K562 (cell line): ENCODE measurements around the gene ARMC9. TPM values are rescaled to one million over a fixed set of nuclear protein-coding genes. Genes with fewer than 3 reads are reported as not detected.

ENCODE experiments used
- ATAC-seq: fragments of 200-7000 bp; cut with Tn5 transposase; 3 replicates; pipeline ENCODE4 v1.9.1; 2020; ENCODE audit warnings: moderate library complexity
- BruUV-seq: library from RNA; stranded (reverse); fragments of 400-500 nt; replicated peaks from 2 replicates; lab custom pipeline; 2021; lab: Mats Ljungman, UMichigan
- CTCF ChIA-PET: fragments of 300-600 bp; formaldehyde crosslinking; extraction: SDS; loops from one replicate; lab custom pipeline; 2021; ENCODE audit warnings: low intra/inter-chr PET ratio; lab: Yijun Ruan, JAX
- POLR2A ChIA-PET: fragments of 300-600, 350-650 bp; sonication (Branson Sonifier 250); formaldehyde crosslinking; extraction: SDS; loops from one replicate; lab custom pipeline; 2021; ENCODE audit warnings: antibody characterized with exemption, inconsistent platforms; lab: Yijun Ruan, JAX
- DNase-seq, 4 experiments: peaks; one replicate each; pipeline versions ENCODE4 v3.0.0 to v3.0.0-alpha.2; 2011 to 2018; ENCODE audit warnings: low spot score in 3 of 4, mixed read lengths in 3 of 4; ENCODE audit errors: extremely low read depth in 1 of 4
- FAIRE-seq: peaks from 2 replicates; lab custom pipeline; 2011; peaks lifted over from hg19 to GRCh38; lab: Jason Lieb, UNC
- H2AFZ ChIP-seq: 2 replicates; pipeline ENCODE4 v1.6.0; 2011; ENCODE audit warnings: low read depth, low read length, control low read depth, inconsistent platforms
- H3K27ac ChIP-seq: fragments of 200-600 bp; 3 replicates; pipeline ENCODE4 v1.8.0; 2011; ENCODE audit warnings: low read depth, mild to moderate bottlenecking, control low read depth, inconsistent platforms, low read length, moderate library complexity, mixed read lengths; ENCODE audit errors: extremely low read depth
- H3K27me3 ChIP-seq, 2 experiments: fragments of 300-600 bp in 1 of 2; 2 replicates in 1 of 2; 3 replicates in 1 of 2; pipeline versions ENCODE4 v1.6.0 to v1.8.0; 2011; ENCODE audit warnings: inconsistent platforms in 2 of 2, low read length in 2 of 2, mild to moderate bottlenecking in 1 of 2, mixed read lengths in 1 of 2, moderate library complexity in 1 of 2; ENCODE audit not compliant: control insufficient read depth in 2 of 2, insufficient read depth in 2 of 2
- H3K36me3 ChIP-seq: fragments of 300-600 bp; 3 replicates; pipeline ENCODE4 v1.8.0; 2011; ENCODE audit warnings: mild to moderate bottlenecking, low read length, inconsistent platforms; ENCODE audit not compliant: control insufficient read depth, insufficient read depth
- H3K4me1 ChIP-seq, 2 experiments: fragments of 200-600 bp in 1 of 2; replicated peaks in 1 of 2; 2 replicates in 1 of 2; 3 replicates in 1 of 2; pipeline versions ENCODE4 v1.5.1 to v1.8.0; 2011; ENCODE audit warnings: inconsistent platforms in 2 of 2, low read length in 2 of 2, mild to moderate bottlenecking in 1 of 2, mixed read lengths in 1 of 2, moderate library complexity in 1 of 2; ENCODE audit not compliant: control insufficient read depth in 2 of 2, insufficient read depth in 2 of 2
- H3K4me2 ChIP-seq: 2 replicates; pipeline ENCODE4 v1.6.1; 2011; ENCODE audit warnings: low read length, control low read depth, inconsistent platforms, mixed read lengths; ENCODE audit not compliant: insufficient read depth
- H3K4me3 ChIP-seq: fragments of 200-600 bp; sonication (generic), shearing (Covaris generic); 2 replicates; pipeline ENCODE4 v1.5.1; 2016; ENCODE audit warnings: control low read depth, inconsistent platforms
- H3K79me2 ChIP-seq: fragments of 200-600 bp; 3 replicates; pipeline ENCODE4 v1.8.0; 2011; ENCODE audit warnings: low read length, inconsistent platforms; ENCODE audit not compliant: control insufficient read depth, insufficient read depth
- H3K9ac ChIP-seq, 2 experiments: 2 replicates each; pipeline versions ENCODE4 v1.6.0 to v1.6.1; 2011; ENCODE audit warnings: low read depth in 2 of 2, low read length in 2 of 2, control low read depth in 1 of 2, inconsistent platforms in 1 of 2, mild to moderate bottlenecking in 1 of 2, mixed read lengths in 1 of 2; ENCODE audit not compliant: insufficient read depth in 1 of 2
- H3K9me1 ChIP-seq: one replicate; pipeline ENCODE4 v1.6.0; 2011; ENCODE audit warnings: inconsistent platforms, mild to moderate bottlenecking, low read length, moderate library complexity; ENCODE audit not compliant: control insufficient read depth, insufficient read depth
- H3K9me3 ChIP-seq: replicated peaks from 2 replicates; pipeline ENCODE4 v1.5.1; 2011; ENCODE audit warnings: low read depth, low read length, inconsistent platforms; ENCODE audit not compliant: control insufficient read depth, insufficient read depth
- H4K20me1 ChIP-seq: replicated peaks from 2 replicates; pipeline ENCODE4 v1.6.1; 2011; ENCODE audit warnings: low read length, inconsistent platforms, mixed read lengths; ENCODE audit not compliant: control insufficient read depth, insufficient read depth
- BCOR ChIP-seq: fragments of 450-650 bp; IDR thresholded peaks from 2 replicates; pipeline ENCODE4 v1.6.1; 2016
- HLTF ChIP-seq: fragments of 450-650 bp; IDR thresholded peaks from 2 replicates; pipeline ENCODE4 v1.6.1; 2016
- ZNF175 ChIP-seq: fragments of 200-800 bp; sonication (Bioruptor generic); IDR thresholded peaks from 2 replicates; pipeline ENCODE4 v1.6.1; 2016; ENCODE audit warnings: low read depth, mild to moderate bottlenecking, missing genetic modification characterization, missing compliant biosample characterization
- ZNF212 ChIP-seq: fragments of 450-650 bp; formaldehyde crosslinking; IDR thresholded peaks from 2 replicates; pipeline ENCODE4 v1.4.0; 2020; ENCODE audit warnings: mild to moderate bottlenecking
- ZNF583 ChIP-seq: fragments of 250-450 bp; sonication (Bioruptor Pico); IDR thresholded peaks from 2 replicates; pipeline ENCODE4 v1.4.0; 2020
- WGBS: fragments of 100-300 bp; shearing (Covaris generic); methylation state at CpG from one replicate; pipeline ENCODE4 v1.1.6; 2016; ENCODE audit warnings: low coverage, mixed read lengths; ENCODE audit not compliant: insufficient coverage; ENCODE audit errors: missing lambda C conversion rate; 5-methylcytosine and 5-hydroxymethylcytosine counted together
- in situ Hi-C: fragments of 300-500 bp; cut with MboI; formaldehyde crosslinking; loops from 4 replicates; pipeline ENCODE4 v1.15.0; 2018; ENCODE audit warnings: inconsistent platforms, mixed read lengths
- intact Hi-C: fragments of 100-400 bp; cut with micrococcal nuclease; formaldehyde crosslinking; loops from 2 replicates; pipeline ENCODE4 v1.14.2; 2022
- polyA plus RNA-seq, 8 experiments: library from polyadenylated mRNA; depleted of rRNA in 4 of 8; stranded (reverse) in 5 of 8; unstranded in 3 of 8; fragments of >200 nt; fragmentation: Nextera tagmentation in 2 of 8; fragmentation: Illumina TruSeq in 1 of 8; extraction: Ambion mirVana in 2 of 8; extraction: Trizol in 1 of 8; gene quantifications; 2 replicates each; pipeline versions ENCODE4 v1.2.1 to v1.2.3, GENCODE V29; 2011 to 2014; ENCODE audit warnings: inconsistent platforms in 1 of 8, missing spikeins in 1 of 8
- total RNA-seq, 7 experiments: library from RNA; depleted of rRNA in 6 of 7; stranded (reverse); fragments of >200 nt in 6 of 7; fragmentation: Illumina TruSeq in 2 of 7; extraction: Trizol in 2 of 7; gene quantifications; 2 replicates each; pipeline versions ENCODE4 v1.2.1 to v1.2.3, GENCODE V29; 2011 to 2021; ENCODE audit warnings: low replicate concordance in 1 of 7
- TF ChIP-seq, protein P1 (sequence below): fragments of 250-450 bp; sonication (Bioruptor Pico); IDR thresholded peaks from 2 replicates; pipeline ENCODE4 v1.5.0; 2021; ENCODE audit warnings: mild to moderate bottlenecking, moderate library complexity

ARMC9 gene
- total and polyA plus RNA-seq, 9 of the 15 experiments (the other 6 are each of a cell fraction or from before 2014, with no cell fraction given), result 0.36 to 2.3 (median 1.1) TPM

DNA sequence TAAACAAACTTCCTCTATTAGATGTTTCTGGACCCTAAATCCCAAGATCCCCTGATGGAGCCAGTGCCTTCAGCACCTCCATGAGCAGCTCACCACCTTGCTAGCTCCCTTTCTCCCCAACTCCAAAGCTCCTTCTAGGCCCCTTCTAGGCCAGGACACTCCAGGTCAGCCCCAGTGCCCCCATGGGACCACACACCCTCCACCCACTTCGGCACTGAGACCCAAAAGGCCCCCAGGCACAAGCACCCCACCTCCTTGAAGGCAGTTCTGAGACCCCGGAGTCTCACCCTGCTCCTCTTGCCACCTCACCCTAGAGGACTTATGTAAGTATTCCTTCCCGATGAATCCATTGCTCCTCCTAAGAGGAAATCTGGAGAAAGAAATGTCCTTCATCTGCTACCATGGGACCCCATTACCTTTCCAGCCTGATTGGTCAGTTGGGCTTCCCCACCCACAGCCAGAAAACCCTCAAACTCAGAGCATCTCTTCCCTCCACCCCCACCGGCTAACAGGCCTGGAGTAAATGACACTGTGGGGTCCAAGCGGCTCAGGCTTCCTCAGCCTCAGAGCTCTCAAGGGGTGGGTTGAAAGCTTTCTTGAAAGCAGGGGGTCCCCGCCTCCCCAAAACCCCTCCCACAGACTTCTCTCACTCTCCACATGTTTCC, 9.8 kb upstream of the ARMC9 start:
- BruUV-seq, result no TSS peak
- no peaks in the 10 kb centered on the region for H3K36me3 ChIP-seq
- no peak for DNase-seq
- no peak overlapping the region for H3K27ac ChIP-seq
- peaks cover 4 to 8% of the 10 kb centered on the region in 2 experiments; a peak in 3 of 5 replicates for H3K4me1 ChIP-seq
- no peaks in the 10 kb centered on the region for H4K20me1 ChIP-seq
- no peak overlapping the region for H3K9ac ChIP-seq
- CTCF ChIA-PET, result no interaction called here
- no peak overlapping the region for H2AFZ ChIP-seq
- H3K4me2 ChIP-seq, result no peak overlapping the region
- WGBS, result 16% methylated on average over 4 of the region's 6 CpGs
- intact Hi-C loops, result no loop called here
- in situ Hi-C loops, result no loop called here
- ATAC-seq, result no peak
- TF ChIP-seq ZNF175 (CRISPR knock-in tag), result no peak
- TF ChIP-seq BCOR, result no peak
- no peak for TF ChIP-seq ZNF583
- TF ChIP-seq ZNF212 (CRISPR knock-in tag), result no peak
- TF ChIP-seq, protein P1, sequence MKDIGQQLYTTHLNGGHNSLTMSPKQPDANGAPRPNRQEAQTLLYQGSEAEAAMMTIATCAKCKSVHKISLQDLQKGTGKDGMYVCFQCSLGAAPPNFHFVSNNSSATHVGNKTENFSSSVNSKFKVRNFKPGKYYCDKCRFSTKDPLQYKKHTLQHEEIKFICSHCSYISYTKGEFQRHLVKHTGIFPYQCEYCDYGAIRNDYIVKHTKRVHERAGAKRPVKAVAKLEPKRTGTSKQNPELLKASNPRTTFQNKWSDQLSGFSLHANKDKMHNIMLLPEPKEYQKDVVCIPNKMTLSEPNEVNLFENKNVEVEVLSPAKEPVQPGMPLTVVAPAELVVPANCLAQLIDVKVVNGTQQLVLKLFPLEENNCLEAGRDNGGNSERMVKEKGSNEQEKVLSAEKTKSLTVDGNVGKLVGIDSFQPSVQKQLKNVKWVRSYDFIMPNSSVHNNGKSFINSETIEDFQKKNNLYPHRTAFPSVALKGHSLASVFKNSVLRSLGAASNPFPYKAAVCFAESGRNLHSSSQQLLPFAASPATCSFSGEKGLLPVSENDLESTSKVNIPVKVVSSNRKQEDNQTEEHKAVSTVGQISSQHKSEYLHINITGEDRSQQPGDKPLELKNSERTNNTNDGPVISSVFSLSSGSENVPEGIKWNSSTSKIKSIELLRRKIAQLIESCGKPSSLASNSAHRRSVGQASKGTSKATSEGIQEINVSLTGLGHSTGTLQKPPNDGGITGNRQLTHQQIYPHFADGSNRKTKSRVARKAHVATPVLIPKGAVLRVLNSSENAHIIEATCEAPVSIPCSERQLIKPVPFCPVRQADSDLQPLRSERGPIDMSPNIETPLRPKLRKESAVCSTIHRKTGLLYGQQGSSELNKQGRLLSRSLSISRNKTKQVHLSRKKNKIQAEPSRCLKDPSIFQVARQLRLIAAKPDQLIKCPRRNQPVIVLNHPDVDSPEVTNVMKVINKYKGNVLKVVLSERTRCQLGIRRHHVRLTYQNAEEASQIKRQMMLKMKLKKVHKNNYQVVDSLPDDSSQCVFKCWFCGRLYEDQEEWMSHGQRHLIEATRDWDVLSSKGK (CRISPR knock-in tag), result no peak
- no peak for TF ChIP-seq HLTF
- H3K9me3 ChIP-seq, result no peaks in the 10 kb centered on the region
- peaks cover 6 to 28% of the 10 kb centered on the region in 2 experiments; a peak in 4 of 5 replicates for H3K27me3 ChIP-seq
- no peak for FAIRE-seq
- H3K4me3 ChIP-seq, result no peak overlapping the region
- POLR2A ChIA-PET, result interaction anchor here (0.7 to 1.1 kb wide), 2 partner anchors 50 to 619 kb away, joined by 3 read pairs; no protein-coding TSS in a partner anchor
- no peaks in the 10 kb centered on the region for H3K9me1 ChIP-seq
- no peaks in the 10 kb centered on the region for H3K79me2 ChIP-seq
